Loucy (cell line): ENCODE results near the gene SLFN5.

Experiments used
- H2AFZ ChIP-seq: fragments of 200-600 bp; sonication (generic); 2 replicates; pipeline ENCODE4 v1.6.0; 2016; ENCODE audit warnings: antibody characterized with exemption, mild to moderate bottlenecking, low read length, moderate library complexity
- H3F3A ChIP-seq: fragments of 200-600 bp; 2 replicates; pipeline ENCODE4 v1.6.0; 2016; ENCODE audit warnings: antibody characterized with exemption, low read depth, mild to moderate bottlenecking
- H3K27me3 ChIP-seq: fragments of 200-600 bp; sonication (generic); 2 replicates; pipeline ENCODE4 v1.6.1; 2014; ENCODE audit warnings: low read length, mild to moderate bottlenecking; ENCODE audit not compliant: insufficient read depth, poor library complexity, severe bottlenecking
- H3K36me3 ChIP-seq: fragments of 200-600 bp; sonication (generic); 2 replicates; pipeline ENCODE4 v1.6.1; 2016; ENCODE audit warnings: low read length; ENCODE audit not compliant: insufficient read depth
- H3K4me1 ChIP-seq: fragments of 200-600 bp; sonication (generic); 2 replicates; pipeline ENCODE4 v1.5.1; 2014; ENCODE audit warnings: low read length, mild to moderate bottlenecking; ENCODE audit not compliant: insufficient read depth, poor library complexity, severe bottlenecking
- H3K4me2 ChIP-seq: fragments of 200-600 bp; sonication (generic); 2 replicates; pipeline ENCODE4 v1.6.0; 2014; ENCODE audit warnings: antibody characterized with exemption, low read length, low read depth, mild to moderate bottlenecking; ENCODE audit not compliant: poor library complexity, severe bottlenecking
- H3K4me3 ChIP-seq: fragments of 200-600 bp; sonication (generic); 2 replicates; pipeline ENCODE4 v1.5.1; 2014; ENCODE audit warnings: low read length, mild to moderate bottlenecking, mixed read lengths; ENCODE audit not compliant: poor library complexity, severe bottlenecking
- H3K79me2 ChIP-seq: fragments of 200-600 bp; sonication (generic); 2 replicates; pipeline ENCODE4 v1.6.1; 2014; ENCODE audit warnings: low read length; ENCODE audit not compliant: insufficient read depth
- H3K9ac ChIP-seq: fragments of 200-600 bp; sonication (generic); 2 replicates; pipeline ENCODE4 v1.6.0; 2014; ENCODE audit warnings: mild to moderate bottlenecking, low read depth, low read length, moderate library complexity; ENCODE audit not compliant: poor library complexity, severe bottlenecking
- H3K9me2 ChIP-seq: fragments of 200-600 bp; sonication (generic); replicated peaks from 2 replicates; pipeline ENCODE4 v1.6.1; 2016; ENCODE audit warnings: low read depth, low read length, mixed read lengths
- H3K9me3 ChIP-seq: fragments of 200-600 bp; sonication (generic); 2 replicates; pipeline ENCODE4 v1.6.1; 2014; ENCODE audit warnings: mild to moderate bottlenecking, antibody characterized with exemption, low read length, low read depth; ENCODE audit not compliant: insufficient read depth
- H4K20me1 ChIP-seq: fragments of 200-600 bp; sonication (generic); 2 replicates; pipeline ENCODE4 v1.6.0; 2014; ENCODE audit warnings: antibody characterized with exemption, low read length, mild to moderate bottlenecking; ENCODE audit not compliant: insufficient read depth, poor library complexity, severe bottlenecking
- EZH2phosphoT487 ChIP-seq: fragments of 200-600 bp; IDR thresholded peaks from 2 replicates; pipeline ENCODE4 v1.6.1; 2018; ENCODE audit warnings: antibody characterized with exemption, mild to moderate bottlenecking, moderate library complexity, borderline replicate concordance
- TF ChIP-seq, protein P1 (sequence below): fragments of 200-600 bp; sonication (generic); conservative IDR thresholded peaks from 2 replicates; pipeline ENCODE4 v1.5.1; 2014; ENCODE audit warnings: mild to moderate bottlenecking, antibody characterized with exemption, low read length

Gene SLFN5

DNA sequence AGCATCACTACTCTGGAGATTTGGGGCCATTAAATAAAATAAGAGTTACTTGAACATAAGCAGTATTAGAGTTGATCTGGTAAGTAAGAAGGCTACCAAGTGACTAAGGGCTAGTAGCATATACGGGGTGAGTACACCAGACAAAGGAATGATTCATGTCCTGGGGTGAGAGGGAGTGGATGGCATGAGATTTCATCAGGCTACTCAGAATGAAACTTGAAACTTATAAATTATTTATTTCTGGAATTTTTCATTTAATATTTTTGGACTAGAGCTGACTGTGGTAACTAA lies 2.3 kb downstream of the SLFN5 start:
- no peak overlapping the region for H3K4me3 ChIP-seq
- no peak overlapping the region for H2AFZ ChIP-seq
- no peaks in the 10 kb centered on the region for H3K36me3 ChIP-seq
- no peak for TF ChIP-seq EZH2phosphoT487
- TF ChIP-seq, protein P1, sequence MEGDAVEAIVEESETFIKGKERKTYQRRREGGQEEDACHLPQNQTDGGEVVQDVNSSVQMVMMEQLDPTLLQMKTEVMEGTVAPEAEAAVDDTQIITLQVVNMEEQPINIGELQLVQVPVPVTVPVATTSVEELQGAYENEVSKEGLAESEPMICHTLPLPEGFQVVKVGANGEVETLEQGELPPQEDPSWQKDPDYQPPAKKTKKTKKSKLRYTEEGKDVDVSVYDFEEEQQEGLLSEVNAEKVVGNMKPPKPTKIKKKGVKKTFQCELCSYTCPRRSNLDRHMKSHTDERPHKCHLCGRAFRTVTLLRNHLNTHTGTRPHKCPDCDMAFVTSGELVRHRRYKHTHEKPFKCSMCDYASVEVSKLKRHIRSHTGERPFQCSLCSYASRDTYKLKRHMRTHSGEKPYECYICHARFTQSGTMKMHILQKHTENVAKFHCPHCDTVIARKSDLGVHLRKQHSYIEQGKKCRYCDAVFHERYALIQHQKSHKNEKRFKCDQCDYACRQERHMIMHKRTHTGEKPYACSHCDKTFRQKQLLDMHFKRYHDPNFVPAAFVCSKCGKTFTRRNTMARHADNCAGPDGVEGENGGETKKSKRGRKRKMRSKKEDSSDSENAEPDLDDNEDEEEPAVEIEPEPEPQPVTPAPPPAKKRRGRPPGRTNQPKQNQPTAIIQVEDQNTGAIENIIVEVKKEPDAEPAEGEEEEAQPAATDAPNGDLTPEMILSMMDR: no peak
- H3K9me2 ChIP-seq: no peaks in the 10 kb centered on the region
- H4K20me1 ChIP-seq: peaks cover 3% of the 10 kb centered on the region
- no peaks in the 10 kb centered on the region for H3K9me3 ChIP-seq
- H3K4me1 ChIP-seq: peaks cover 21% of the 10 kb centered on the region
- no peaks in the 10 kb centered on the region for H3K79me2 ChIP-seq
- H3F3A ChIP-seq: no peaks in the 10 kb centered on the region
- peaks cover 99% of the 10 kb centered on the region for H3K27me3 ChIP-seq
- H3K9ac ChIP-seq: no peak overlapping the region
- no peak overlapping the region for H3K4me2 ChIP-seq

DNA sequence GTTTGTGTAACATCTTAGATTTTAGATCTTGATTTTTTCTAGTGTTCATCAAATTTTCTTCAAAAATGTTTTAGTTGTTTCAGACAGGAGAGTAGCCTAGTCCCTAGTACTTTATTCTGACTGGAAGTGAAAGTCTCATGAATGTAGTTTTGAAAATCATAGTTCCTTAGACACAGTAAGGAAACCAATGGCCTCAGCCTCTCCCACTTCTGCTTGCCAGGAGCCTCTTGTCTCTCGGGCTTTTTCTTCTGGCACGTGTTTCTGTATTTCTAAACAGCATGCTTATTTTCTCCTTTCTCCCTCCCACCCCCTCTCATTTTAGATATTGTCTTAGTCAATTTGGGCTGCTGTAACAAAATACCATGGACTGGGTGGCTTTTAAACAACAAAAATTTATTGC lies 9.8 kb downstream of the SLFN5 start:
- no peak overlapping the region for H3K9ac ChIP-seq
- H3K9me2 ChIP-seq: no peaks in the 10 kb centered on the region
- H4K20me1 ChIP-seq: no peaks in the 10 kb centered on the region
- no peaks in the 10 kb centered on the region for H3F3A ChIP-seq
- TF ChIP-seq, protein P1: no peak
- TF ChIP-seq EZH2phosphoT487: no peak
- H3K4me3 ChIP-seq: no peak overlapping the region
- H2AFZ ChIP-seq: no peak overlapping the region
- H3K4me1 ChIP-seq: no peaks in the 10 kb centered on the region
- H3K36me3 ChIP-seq: no peaks in the 10 kb centered on the region
- H3K4me2 ChIP-seq: no peak overlapping the region
- H3K79me2 ChIP-seq: no peaks in the 10 kb centered on the region
- H3K27me3 ChIP-seq: peaks cover 84% of the 10 kb centered on the region
- H3K9me3 ChIP-seq: no peaks in the 10 kb centered on the region

DNA sequence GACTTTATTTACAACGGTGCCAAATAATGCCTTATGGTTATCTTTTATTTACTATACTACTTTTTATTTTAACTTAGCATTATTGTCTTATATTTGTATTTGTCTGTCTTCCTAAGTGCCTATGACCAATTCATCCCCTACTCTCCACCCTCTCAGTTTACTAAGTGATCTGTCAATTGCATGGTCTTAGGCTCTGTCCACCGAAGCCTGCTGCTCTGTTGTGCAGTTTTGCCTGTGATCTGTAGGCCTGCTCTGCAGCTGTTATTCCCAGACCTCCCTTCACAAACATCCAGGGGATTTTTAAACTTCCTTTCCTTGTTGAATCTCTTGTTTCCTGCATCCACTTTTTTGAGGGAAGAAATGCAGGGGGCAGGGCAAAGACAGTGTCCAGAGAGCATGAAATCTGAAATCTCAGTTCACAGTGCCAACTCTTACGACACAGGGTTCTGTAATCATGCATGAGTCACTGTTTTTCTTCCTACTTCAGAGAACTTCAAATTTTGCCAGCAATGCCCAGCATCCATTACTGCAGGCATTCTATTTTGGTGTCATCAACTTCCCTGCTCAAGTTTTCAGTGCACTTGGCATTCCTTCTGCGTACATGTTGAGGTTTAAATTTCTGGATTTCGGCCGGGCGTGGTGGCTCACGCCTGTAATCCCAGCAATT lies 11.4 kb downstream of the SLFN5 start:
- no peaks in the 10 kb centered on the region for H3K36me3 ChIP-seq
- TF ChIP-seq EZH2phosphoT487: no peak
- TF ChIP-seq, protein P1: no peak
- no peaks in the 10 kb centered on the region for H3K9me2 ChIP-seq
- H2AFZ ChIP-seq: no peak overlapping the region
- H3F3A ChIP-seq: no peaks in the 10 kb centered on the region
- no peaks in the 10 kb centered on the region for H4K20me1 ChIP-seq
- no peak overlapping the region for H3K9ac ChIP-seq
- no peaks in the 10 kb centered on the region for H3K79me2 ChIP-seq
- H3K4me3 ChIP-seq: no peak overlapping the region
- peaks cover 83% of the 10 kb centered on the region for H3K27me3 ChIP-seq
- H3K4me1 ChIP-seq: no peaks in the 10 kb centered on the region
- H3K9me3 ChIP-seq: no peaks in the 10 kb centered on the region
- no peak overlapping the region for H3K4me2 ChIP-seq
